Memory B cell (primary cell): Measurements from ENCODE around the gene PAH.

Experiments
- ATAC-seq: fragments of 150-1000 bp; cut with Tn5 transposase; 2 replicates; pipeline ENCODE4 v1.10.0; 2021; ENCODE audit warnings: low read depth, mild to moderate bottlenecking, moderate library complexity
- DNase-seq, 2 donors: peaks; one replicate each; pipeline ENCODE4 v3.0.0; 2022; ENCODE audit warnings: low spot score in 2 of 2
- H3K27ac Mint-ChIP-seq: one replicate; pipeline ENCODE4 v1.8.0; 2022; ENCODE audit warnings: mild to moderate bottlenecking, moderate library complexity, mixed read lengths
- H3K27me3 Mint-ChIP-seq: one replicate; pipeline ENCODE4 v1.8.0; 2022; ENCODE audit warnings: mixed read lengths
- H3K36me3 Mint-ChIP-seq: one replicate; pipeline ENCODE4 v1.8.0; 2022; ENCODE audit warnings: mild to moderate bottlenecking, mixed read lengths
- H3K4me1 Mint-ChIP-seq: one replicate; pipeline ENCODE4 v1.8.0; 2022; ENCODE audit warnings: mixed read lengths
- H3K4me3 Mint-ChIP-seq: one replicate; pipeline ENCODE4 v1.8.0; 2022; ENCODE audit warnings: mild to moderate bottlenecking, moderate library complexity, mixed read lengths
- H3K9me3 Mint-ChIP-seq: one replicate; pipeline ENCODE4 v1.8.0; 2022; ENCODE audit warnings: mixed read lengths

The PAH gene

GRCh38 chr12:102900389-102900788 is 16.7 kb downstream of the PAH start:
- Mint-ChIP-seq H3K9me3 (peaks cover 2% of the 10 kb centered on the region), H3K27ac (no peak overlapping the region), H3K36me3 (no peaks in the 10 kb centered on the region)

DNA sequence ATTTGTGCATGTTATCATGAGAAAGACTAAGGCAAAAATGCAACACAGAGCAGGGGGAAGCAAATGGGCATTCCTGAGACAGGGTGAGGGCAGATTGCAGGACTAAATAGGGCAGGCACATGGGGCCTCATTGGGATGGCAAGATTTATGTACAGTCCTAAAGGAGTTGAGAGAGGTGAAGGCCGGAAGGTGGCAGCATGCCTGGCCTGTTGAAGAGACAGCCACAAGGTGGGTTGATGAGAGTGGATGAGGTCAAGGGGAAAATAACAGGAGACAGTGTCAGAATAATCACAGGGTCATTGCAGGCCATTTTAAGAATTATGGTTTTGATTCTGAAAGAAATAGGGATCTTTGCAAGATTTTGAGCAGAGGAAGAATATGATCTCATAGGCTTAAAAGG is 21.0 kb downstream of the PAH start:
- Mint-ChIP-seq H3K4me1 (no peaks in the 10 kb centered on the region), H3K36me3 (no peaks in the 10 kb centered on the region), H3K27me3 (peaks cover 3% of the 10 kb centered on the region), H3K27ac (no peak overlapping the region), H3K4me3 (no peak overlapping the region), H3K9me3 (peaks cover 2% of the 10 kb centered on the region)
- no peak for ATAC-seq
- no peak for DNase-seq

More at GRCh38 chr12:102900389-102900788, 16.7 kb downstream of the PAH start:
- H3K4me1 Mint-ChIP-seq: peaks cover 4% of the 10 kb centered on the region
- H3K27me3 Mint-ChIP-seq: peaks cover 6% of the 10 kb centered on the region
- no peak overlapping the region for H3K4me3 Mint-ChIP-seq
- DNase-seq (no peak), ATAC-seq (no peak)

DNA sequence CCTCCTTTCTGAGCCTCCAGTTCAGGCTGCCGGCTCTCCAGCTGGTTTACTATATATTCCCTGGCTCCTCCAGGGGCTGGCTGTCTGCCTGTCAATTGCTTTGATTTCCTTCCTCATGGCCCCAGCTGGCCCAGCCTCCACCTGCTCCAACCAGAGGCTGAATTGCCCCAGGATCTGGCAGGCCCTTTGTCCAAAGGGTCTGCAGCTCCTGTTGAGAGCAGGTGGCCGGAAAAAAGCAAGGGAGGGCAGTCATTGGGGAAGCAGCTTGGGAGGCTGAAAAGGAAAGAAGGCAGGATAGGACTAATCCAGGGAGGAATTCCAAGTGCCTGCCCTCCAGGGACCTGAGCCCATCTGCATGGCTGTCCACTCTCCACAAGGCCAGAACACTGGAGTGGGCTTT is 25.3 kb downstream of the PAH start:
- Mint-ChIP-seq H3K36me3 (no peaks in the 10 kb centered on the region), H3K4me3 (no peak overlapping the region), H3K9me3 (no peaks in the 10 kb centered on the region), H3K27me3 (peaks cover 11% of the 10 kb centered on the region), H3K4me1 (no peaks in the 10 kb centered on the region), H3K27ac (no peak overlapping the region)
- DNase-seq: no peak
- no peak for ATAC-seq

DNA sequence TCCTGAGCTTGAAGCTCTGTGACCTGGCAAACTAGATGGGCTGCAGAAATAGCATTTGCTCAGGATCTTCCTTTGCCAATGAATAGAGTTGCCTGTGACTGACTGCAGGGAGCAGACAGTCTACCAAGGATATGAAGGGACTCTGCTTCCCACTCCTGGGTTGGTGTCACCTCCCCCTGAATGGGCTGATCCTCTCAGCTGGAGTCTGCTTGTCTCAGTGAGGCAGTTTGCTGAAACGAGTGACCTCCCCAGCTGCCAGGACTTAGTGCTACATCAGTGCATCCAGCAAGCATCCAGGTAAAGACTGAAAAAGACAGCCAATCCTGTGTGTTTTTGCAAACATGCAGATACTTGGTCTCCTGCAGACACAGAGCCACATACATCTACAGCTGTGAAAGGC is 28.5 kb downstream of the PAH start:
- Mint-ChIP-seq H3K4me3 (no peak overlapping the region), H3K9me3 (no peaks in the 10 kb centered on the region), H3K27ac (no peak overlapping the region), H3K27me3 (peaks cover 11% of the 10 kb centered on the region), H3K4me1 (no peaks in the 10 kb centered on the region), H3K36me3 (no peaks in the 10 kb centered on the region)
- DNase-seq (no peak), ATAC-seq (no peak)

GRCh38 chr12:102885043-102885932 is 31.8 kb downstream of the PAH start:
- Mint-ChIP-seq H3K27me3 (peaks cover 22% of the 10 kb centered on the region), H3K9me3 (no peaks in the 10 kb centered on the region), H3K4me3 (no peak overlapping the region), H3K36me3 (no peaks in the 10 kb centered on the region), H3K4me1 (no peaks in the 10 kb centered on the region), H3K27ac (no peak overlapping the region)
- ATAC-seq (no peak), DNase-seq (no peak)

- Mint-ChIP-seq H3K9me3 (no peaks in the 10 kb centered on the region), H3K4me1 (peaks cover 3% of the 10 kb centered on the region), H3K4me3 (no peak overlapping the region), H3K27me3 (peaks cover 20% of the 10 kb centered on the region), H3K36me3 (no peaks in the 10 kb centered on the region), H3K27ac (no peak overlapping the region)
- ATAC-seq (peak; percentile 72), DNase-seq (peak; percentile 39 to 53)
Observed at GRCh38 chr12:102883204-102883799, 33.7 kb downstream of the PAH start.

DNA sequence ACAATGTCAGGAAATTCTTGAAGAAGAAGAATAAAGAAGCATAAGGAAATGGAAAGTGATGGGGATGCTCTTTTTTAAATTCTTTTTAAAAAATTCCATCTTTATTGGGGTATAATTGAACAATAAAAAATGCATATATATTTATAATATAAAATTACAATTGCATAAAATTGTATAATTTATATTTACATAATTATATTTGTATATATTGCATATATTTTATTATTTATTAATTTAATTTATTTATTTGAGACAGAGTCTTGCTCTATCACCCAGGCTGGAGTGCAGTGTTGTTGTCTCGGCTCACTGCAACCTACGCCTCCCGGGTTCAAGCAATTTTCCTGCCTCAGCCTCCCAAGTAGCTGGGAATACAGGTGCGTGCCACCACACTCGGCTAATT is 36.3 kb downstream of the PAH start:
- Mint-ChIP-seq H3K4me1 (peaks cover 4% of the 10 kb centered on the region), H3K27ac (no peak overlapping the region), H3K9me3 (no peaks in the 10 kb centered on the region), H3K27me3 (peaks cover 16% of the 10 kb centered on the region), H3K36me3 (no peaks in the 10 kb centered on the region), H3K4me3 (no peak overlapping the region)
- DNase-seq (no peak), ATAC-seq (no peak)

GRCh38 chr12:102879144-102879763 is 37.8 kb downstream of the PAH start:
- Mint-ChIP-seq H3K4me1 (peaks cover 4% of the 10 kb centered on the region), H3K27me3 (peaks cover 16% of the 10 kb centered on the region), H3K9me3 (no peaks in the 10 kb centered on the region), H3K4me3 (no peak overlapping the region), H3K36me3 (no peaks in the 10 kb centered on the region), H3K27ac (no peak overlapping the region)
- peak in 1 of 2 donors; percentile 6 for DNase-seq
- ATAC-seq: peak; percentile 76

GRCh38 chr12:102876883-102877282 is 40.2 kb downstream of the PAH start:
- Mint-ChIP-seq H3K27me3 (peaks cover 14% of the 10 kb centered on the region), H3K36me3 (no peaks in the 10 kb centered on the region), H3K4me1 (peaks cover 4% of the 10 kb centered on the region), H3K4me3 (no peak overlapping the region), H3K9me3 (no peaks in the 10 kb centered on the region), H3K27ac (no peak overlapping the region)
- DNase-seq: no peak
- ATAC-seq: no peak

GRCh38 chr12:102874819-102875218 is 42.2 kb downstream of the PAH start:
- H3K36me3 Mint-ChIP-seq: no peaks in the 10 kb centered on the region
- DNase-seq: no peak
- H3K4me1 Mint-ChIP-seq: peaks cover 4% of the 10 kb centered on the region

DNA sequence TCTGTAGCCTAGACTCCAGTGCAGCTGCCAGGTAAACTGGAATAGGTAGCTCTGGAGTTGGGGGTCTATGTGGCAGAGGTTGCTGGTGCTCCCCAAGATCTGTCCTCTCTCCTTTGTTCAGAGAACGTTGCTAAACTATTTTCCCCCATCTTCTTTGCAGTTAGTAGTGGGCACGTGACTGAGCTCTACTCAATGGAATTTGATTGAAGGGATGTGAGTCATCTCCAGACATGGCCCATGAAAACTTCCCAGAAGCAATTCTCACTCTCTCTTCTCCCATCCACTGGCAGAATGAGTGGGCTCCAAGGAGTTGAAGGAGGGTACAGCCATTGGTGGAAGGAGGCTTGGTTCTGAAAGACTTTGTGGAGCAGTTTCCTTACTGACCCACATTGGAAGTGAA is 44.0 kb downstream of the PAH start:
- DNase-seq (no peak), ATAC-seq (no peak)
- no peak overlapping the region for H3K27ac Mint-ChIP-seq
- H3K27me3 Mint-ChIP-seq: peaks cover 2% of the 10 kb centered on the region
- H3K9me3 Mint-ChIP-seq: no peaks in the 10 kb centered on the region
- H3K4me3 Mint-ChIP-seq: no peak overlapping the region
- no peaks in the 10 kb centered on the region for H3K4me1 Mint-ChIP-seq
- H3K36me3 Mint-ChIP-seq: no peaks in the 10 kb centered on the region

More at GRCh38 chr12:102874819-102875218, 42.2 kb downstream of the PAH start:
- peaks cover 5% of the 10 kb centered on the region for H3K27me3 Mint-ChIP-seq
- no peak overlapping the region for H3K4me3 Mint-ChIP-seq
- no peak for ATAC-seq
- no peaks in the 10 kb centered on the region for H3K9me3 Mint-ChIP-seq
- no peak overlapping the region for H3K27ac Mint-ChIP-seq

GRCh38 chr12:102871014-102871413 is 46.0 kb downstream of the PAH start:
- Mint-ChIP-seq H3K27me3 (peaks cover 2% of the 10 kb centered on the region), H3K4me3 (no peak overlapping the region), H3K4me1 (no peaks in the 10 kb centered on the region), H3K9me3 (no peaks in the 10 kb centered on the region), H3K27ac (no peak overlapping the region), H3K36me3 (no peaks in the 10 kb centered on the region)
- ATAC-seq (no peak), DNase-seq (no peak)

DNA sequence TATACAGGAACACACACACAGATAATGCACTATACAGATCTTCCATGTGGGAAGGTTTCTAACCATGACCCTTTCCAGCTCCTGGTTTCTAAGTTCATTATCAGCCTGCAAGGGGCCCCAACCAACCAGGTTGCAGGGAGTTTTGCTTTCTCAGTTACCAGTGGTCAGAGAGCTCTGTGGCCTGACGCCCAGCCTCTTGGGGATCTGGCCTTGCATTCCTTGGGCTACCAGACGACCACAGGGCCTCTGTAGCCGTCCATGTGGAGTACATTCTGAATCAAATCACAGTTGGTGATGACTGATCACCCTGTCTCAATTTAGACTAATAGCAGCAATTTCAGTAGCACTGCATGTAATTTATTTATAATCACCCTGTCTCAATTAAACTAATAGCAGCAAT is 47.5 kb downstream of the PAH start:
- Mint-ChIP-seq H3K9me3 (no peaks in the 10 kb centered on the region), H3K27me3 (peaks cover 2% of the 10 kb centered on the region), H3K4me3 (no peak overlapping the region), H3K36me3 (no peaks in the 10 kb centered on the region), H3K27ac (no peak overlapping the region), H3K4me1 (no peaks in the 10 kb centered on the region)
- ATAC-seq (no peak), DNase-seq (no peak)

DNA sequence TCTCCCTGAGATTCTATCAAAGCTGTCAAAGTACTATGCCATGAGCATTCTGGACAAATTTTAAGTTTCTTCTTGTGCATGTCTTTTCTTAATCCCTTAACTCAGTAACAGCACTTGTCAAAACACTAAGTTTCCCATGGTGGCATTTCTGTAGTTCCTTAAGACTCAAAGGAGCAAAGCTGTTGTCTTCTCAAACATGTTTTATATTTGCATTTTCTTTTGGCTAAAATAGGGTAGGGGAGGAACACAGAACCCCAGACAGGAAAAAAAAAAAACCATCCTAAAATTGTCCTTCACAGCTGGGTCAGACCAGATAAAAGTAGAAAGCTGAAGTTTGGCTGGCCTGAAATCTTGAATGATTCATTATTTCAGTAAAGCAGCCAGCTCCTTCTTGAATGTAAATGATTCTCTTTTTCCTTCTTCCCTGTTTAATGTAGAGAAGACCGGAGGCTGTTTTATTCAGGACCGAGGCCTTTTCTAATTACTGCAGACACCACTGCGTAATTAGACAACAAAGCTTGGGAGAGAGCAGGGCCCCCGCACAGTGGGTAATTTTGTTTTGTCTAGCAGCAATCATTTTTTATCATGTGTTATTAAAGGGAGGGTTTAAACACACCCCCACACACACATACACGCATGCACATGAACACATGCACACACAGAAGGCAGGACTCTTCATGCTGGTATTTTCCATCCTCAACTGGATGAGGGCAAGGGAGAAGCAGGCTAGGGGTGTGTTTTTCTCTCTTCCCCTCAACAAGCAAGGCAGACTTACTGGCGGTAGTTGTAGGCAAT is 51.0 kb downstream of the PAH start:
- no peaks in the 10 kb centered on the region for H3K27me3 Mint-ChIP-seq
- no peak overlapping the region for H3K27ac Mint-ChIP-seq
- DNase-seq (no peak), ATAC-seq (no peak)
- no peaks in the 10 kb centered on the region for H3K4me1 Mint-ChIP-seq
- H3K36me3 Mint-ChIP-seq: no peaks in the 10 kb centered on the region
- no peak overlapping the region for H3K4me3 Mint-ChIP-seq
- no peaks in the 10 kb centered on the region for H3K9me3 Mint-ChIP-seq
